Upper lobe of left lung (tissue), 6 donors: Measurements from ENCODE around the gene FAM53A. TPM values are rescaled to one million over a fixed set of nuclear protein-coding genes. Genes with fewer than 3 reads are reported as not detected.
A peak's percentile ranks its signal among the peaks of the same experiment; 100 is the strongest.

Source experiments
- ATAC-seq, 2 donors: fragments of 200-7000 bp; cut with Tn5 transposase; one replicate each; pipeline ENCODE4 v1.9.1; 2022; ENCODE audit warnings: mild to moderate bottlenecking in 2 of 2, moderate library complexity in 2 of 2; ENCODE audit not compliant: low FRiP score in 2 of 2
- DNase-seq, 2 donors: peaks; one replicate each; pipeline ENCODE4 v3.0.0-alpha.2; 2019 to 2020
- H3K27ac ChIP-seq, 4 donors: fragments of 200-600 bp; sonication (generic); one replicate each; pipeline ENCODE4 v1.5.1; 2016 to 2019
- H3K27me3 ChIP-seq, 4 donors: fragments of 200-600 bp; sonication (generic); one replicate each; pipeline ENCODE4 v1.5.1; 2017 to 2019
- H3K36me3 ChIP-seq, 4 donors: fragments of 200-600 bp; sonication (generic); one replicate each; pipeline ENCODE4 v1.5.1; 2016 to 2019
- H3K4me1 ChIP-seq, 4 donors: fragments of 200-600 bp; sonication (generic); one replicate each; pipeline ENCODE4 v1.5.1; 2018 to 2019
- H3K4me3 ChIP-seq, 4 donors: fragments of 200-600 bp; sonication (generic); one replicate each; pipeline ENCODE4 v1.5.1; 2017 to 2019; ENCODE audit warnings: mild to moderate bottlenecking in 2 of 4, moderate library complexity in 1 of 4
- H3K9me3 ChIP-seq, 4 donors: fragments of 200-600 bp; sonication (generic); one replicate each; pipeline ENCODE4 v1.5.1; 2018 to 2019
- EP300 ChIP-seq, 4 donors: sonication (generic); formaldehyde crosslinking; IDR thresholded peaks; one replicate each; pipeline ENCODE4 v1.5.1; 2017; ENCODE audit warnings: antibody characterized with exemption in 4 of 4, control low read depth in 2 of 4
- POLR2A ChIP-seq, 4 donors: fragments of 450-650 bp; IDR thresholded peaks; one replicate each; pipeline ENCODE4 v1.5.1; 2016 to 2017; ENCODE audit warnings: antibody characterized with exemption in 4 of 4, mild to moderate bottlenecking in 2 of 4
- POLR2AphosphoS5 ChIP-seq, 2 donors: sonication (generic); formaldehyde crosslinking; IDR thresholded peaks; one replicate each; pipeline ENCODE4 v1.5.1; 2017; ENCODE audit warnings: antibody characterized with exemption in 2 of 2
- WGBS, 2 donors: methylation state at CpG; one replicate each; pipeline ENCODE4 v1.1.5; 2017 to 2018; 5-methylcytosine and 5-hydroxymethylcytosine counted together
- total RNA-seq, 6 donors: library from RNA; depleted of rRNA in 4 of 6; stranded (reverse); fragments of >200 nt in 4 of 6; gene quantifications; one replicate each; pipeline versions ENCODE4 v1.1.0 to v1.2.1, GENCODE V29; 2016 to 2021
- TF ChIP-seq, protein P1 (sequence below), 6 experiments: fragments of 450-650 bp in 4 of 6; fragments of 200-600 bp in 2 of 6; sonication (generic) in 2 of 6; IDR thresholded peaks; one replicate each; pipeline ENCODE4 v1.5.1; 2016 to 2019; ENCODE audit warnings: antibody characterized with exemption in 6 of 6
- donor health status: DM: no; HTN: no; CAD: no; lungs with moderate emphysema.
- donor health status: DM: no; HTN: yes; CAD: no; lungs with severe emphysema.

Gene FAM53A, protein sequence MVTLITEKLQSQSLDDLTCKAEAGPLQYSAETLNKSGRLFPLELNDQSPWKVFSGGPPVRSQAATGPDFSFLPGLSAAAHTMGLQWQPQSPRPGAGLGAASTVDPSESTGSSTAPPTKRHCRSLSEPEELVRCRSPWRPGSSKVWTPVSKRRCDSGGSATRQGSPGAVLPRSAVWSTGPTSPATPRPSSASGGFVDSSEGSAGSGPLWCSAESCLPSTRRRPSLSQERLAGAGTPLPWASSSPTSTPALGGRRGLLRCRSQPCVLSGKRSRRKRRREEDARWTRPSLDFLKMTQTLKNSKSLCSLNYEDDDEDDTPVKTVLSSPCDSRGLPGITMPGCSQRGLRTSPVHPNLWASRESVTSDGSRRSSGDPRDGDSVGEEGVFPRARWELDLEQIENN
- 10 to 100 TPM in 1 of 6 donors, 1 to 10 TPM in 4, under 1 TPM in 1; 0.59 to 17.8 (median 2.5) TPM for total RNA-seq

DNA sequence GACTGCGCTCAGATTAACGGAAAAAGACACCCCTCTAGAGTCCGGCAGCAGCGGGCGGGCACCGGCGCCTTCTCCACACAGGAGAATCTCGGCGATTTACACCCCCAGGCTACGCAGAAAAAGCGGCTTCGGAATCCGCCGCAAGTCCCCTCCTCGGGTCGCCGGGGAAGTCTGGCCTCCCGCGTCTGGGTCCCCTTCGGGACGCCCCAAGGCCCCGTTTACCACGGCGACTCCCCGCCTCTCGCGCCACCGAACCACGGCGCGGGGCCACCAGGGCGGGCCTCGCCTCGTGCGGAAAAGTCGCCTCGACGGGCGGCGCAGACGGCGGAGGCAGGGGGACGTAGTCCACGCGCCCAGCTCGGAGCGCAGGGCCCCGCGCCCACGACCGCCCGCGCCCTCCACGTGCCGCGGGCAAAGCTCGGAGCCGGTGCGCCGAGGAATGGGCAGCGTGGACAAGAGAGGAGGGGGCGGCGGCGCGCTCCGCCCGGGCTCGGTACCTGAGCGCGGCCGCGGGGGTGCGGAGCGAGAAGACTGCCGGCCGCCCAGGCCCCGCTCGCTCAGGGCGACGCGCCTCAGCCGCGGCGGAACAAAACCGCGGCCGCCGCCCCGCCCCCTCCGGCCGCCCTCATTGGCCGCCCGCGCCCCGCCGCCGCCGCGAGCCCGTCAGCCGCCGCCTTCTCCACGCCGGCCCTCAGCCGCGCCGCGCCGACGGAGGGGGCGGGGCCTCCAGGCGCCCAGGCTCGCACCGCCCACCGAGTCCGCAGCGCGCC, at the start of gene FAM53A:
TSS of gene FAM53A (minus strand) at position 578 of the 770 bp plus-strand sequence. CDS start 15,572 bp downstream, outside the sequence.
- peak; percentile 95 to 97 for ATAC-seq
- 0 to 8% methylated on average over 7 of the region's 118 CpGs for WGBS, 2 donors
- H3K36me3 ChIP-seq: no peaks in the 10 kb centered on the region
- H3K27me3 ChIP-seq: no peaks in the 10 kb centered on the region
- peak in 1 of 2 donors; percentile 95 for DNase-seq
- H3K27ac ChIP-seq: peak within 1 kb of the TSS; percentile 68 to 80 (median 76)
- H3K9me3 ChIP-seq: no peaks in the 10 kb centered on the region
- TF ChIP-seq POLR2AphosphoS5 (IDR thresholded peaks at IDR 0.05) (no peak), EP300 (IDR thresholded peaks at IDR 0.05) (no peak), POLR2A (IDR thresholded peaks at IDR 0.05) (peak in 1 of 4 donors; percentile 52)
- TF ChIP-seq, protein P1, sequence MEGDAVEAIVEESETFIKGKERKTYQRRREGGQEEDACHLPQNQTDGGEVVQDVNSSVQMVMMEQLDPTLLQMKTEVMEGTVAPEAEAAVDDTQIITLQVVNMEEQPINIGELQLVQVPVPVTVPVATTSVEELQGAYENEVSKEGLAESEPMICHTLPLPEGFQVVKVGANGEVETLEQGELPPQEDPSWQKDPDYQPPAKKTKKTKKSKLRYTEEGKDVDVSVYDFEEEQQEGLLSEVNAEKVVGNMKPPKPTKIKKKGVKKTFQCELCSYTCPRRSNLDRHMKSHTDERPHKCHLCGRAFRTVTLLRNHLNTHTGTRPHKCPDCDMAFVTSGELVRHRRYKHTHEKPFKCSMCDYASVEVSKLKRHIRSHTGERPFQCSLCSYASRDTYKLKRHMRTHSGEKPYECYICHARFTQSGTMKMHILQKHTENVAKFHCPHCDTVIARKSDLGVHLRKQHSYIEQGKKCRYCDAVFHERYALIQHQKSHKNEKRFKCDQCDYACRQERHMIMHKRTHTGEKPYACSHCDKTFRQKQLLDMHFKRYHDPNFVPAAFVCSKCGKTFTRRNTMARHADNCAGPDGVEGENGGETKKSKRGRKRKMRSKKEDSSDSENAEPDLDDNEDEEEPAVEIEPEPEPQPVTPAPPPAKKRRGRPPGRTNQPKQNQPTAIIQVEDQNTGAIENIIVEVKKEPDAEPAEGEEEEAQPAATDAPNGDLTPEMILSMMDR (IDR thresholded peaks at IDR 0.05): peak in 4 of 6 experiments; percentile 25 to 51 (median 36)
- peaks cover 4 to 24% (median 11%) of the 10 kb centered on the region in 4 donors for H3K4me1 ChIP-seq
- peak within 1 kb of the TSS; percentile 57 to 86 (median 78) for H3K4me3 ChIP-seq

DNA sequence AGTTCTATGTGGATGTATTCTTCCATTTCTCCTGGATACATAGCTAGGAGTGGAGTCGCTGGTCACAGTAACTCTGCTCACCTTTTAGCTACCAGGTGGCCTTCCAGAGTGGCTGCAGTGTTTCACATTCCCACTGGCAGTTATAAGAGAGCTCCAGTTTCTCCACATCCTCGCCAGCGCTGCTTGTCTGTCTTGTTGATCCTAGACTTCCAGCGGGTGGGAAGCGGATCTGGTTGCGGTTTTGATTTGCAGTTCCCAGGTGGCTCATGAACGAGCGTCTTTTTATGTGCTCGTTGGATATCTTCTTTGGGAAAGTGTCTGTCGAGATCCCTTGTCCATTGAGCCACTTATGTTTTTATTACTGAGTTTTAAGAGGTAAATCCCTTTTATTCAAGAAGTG, 48.8 kb upstream of the FAM53A start:
- no peak for ATAC-seq
- no peaks in the 10 kb centered on the region for H3K27me3 ChIP-seq
- TF ChIP-seq POLR2A (IDR thresholded peaks at IDR 0.05) (no peak), POLR2AphosphoS5 (IDR thresholded peaks at IDR 0.05) (no peak), EP300 (IDR thresholded peaks at IDR 0.05) (no peak)
- TF ChIP-seq, protein P1 (IDR thresholded peaks at IDR 0.05): no peak
- H3K4me3 ChIP-seq: no peak overlapping the region
- H3K27ac ChIP-seq: no peak overlapping the region
- H3K36me3 ChIP-seq: peaks cover 3 to 68% (median 48%) of the 10 kb centered on the region in 4 donors
- DNase-seq: no peak
- peaks cover 14 to 27% (median 20%) of the 10 kb centered on the region in 4 donors for H3K4me1 ChIP-seq
- peaks cover 1 to 4% (median 2%) of the 10 kb centered on the region in 4 donors for H3K9me3 ChIP-seq
- WGBS, 2 donors: 89 to 93% methylated on average over 10 of the region's 10 CpGs

DNA sequence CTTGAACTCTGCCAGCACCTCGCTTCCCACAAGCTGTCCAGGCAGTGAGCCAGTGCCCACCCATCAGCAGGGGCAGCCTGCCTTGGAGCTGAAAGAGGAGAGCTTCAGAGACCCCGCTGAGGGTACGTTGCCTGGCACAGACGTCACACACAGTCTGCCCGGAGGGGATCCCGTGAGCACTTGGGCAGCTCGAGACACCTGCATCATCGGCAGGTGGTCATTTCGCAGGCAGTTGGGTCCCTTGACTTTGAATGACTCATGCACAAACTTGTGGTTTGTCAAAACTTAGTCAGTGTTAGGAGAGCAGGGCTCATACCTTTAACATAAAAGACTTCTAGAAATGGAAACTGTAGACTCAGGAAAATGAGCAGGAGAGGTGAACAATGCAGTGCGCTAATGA, 47.1 kb upstream of the FAM53A start:
- TF ChIP-seq EP300 (IDR thresholded peaks at IDR 0.05): no peak
- TF ChIP-seq POLR2AphosphoS5 (IDR thresholded peaks at IDR 0.05): no peak
- no peak for TF ChIP-seq POLR2A (IDR thresholded peaks at IDR 0.05)
- TF ChIP-seq, protein P1 (IDR thresholded peaks at IDR 0.05): no peak
- WGBS, 2 donors: 90 to 98% methylated on average over 5 to 10 of the region's 10 CpGs
- Histone ChIP-seq H3K36me3 (peaks cover 0 to 54% (median 34%) of the 10 kb centered on the region in 4 donors), H3K4me3 (no peak overlapping the region), H3K4me1 (peaks cover 28 to 42% (median 35%) of the 10 kb centered on the region in 4 donors), H3K27ac (no peak overlapping the region), H3K27me3 (no peaks in the 10 kb centered on the region), H3K9me3 (no peaks in the 10 kb centered on the region)
- ATAC-seq (no peak), DNase-seq (peak in 1 of 2 donors; percentile 41)

DNA sequence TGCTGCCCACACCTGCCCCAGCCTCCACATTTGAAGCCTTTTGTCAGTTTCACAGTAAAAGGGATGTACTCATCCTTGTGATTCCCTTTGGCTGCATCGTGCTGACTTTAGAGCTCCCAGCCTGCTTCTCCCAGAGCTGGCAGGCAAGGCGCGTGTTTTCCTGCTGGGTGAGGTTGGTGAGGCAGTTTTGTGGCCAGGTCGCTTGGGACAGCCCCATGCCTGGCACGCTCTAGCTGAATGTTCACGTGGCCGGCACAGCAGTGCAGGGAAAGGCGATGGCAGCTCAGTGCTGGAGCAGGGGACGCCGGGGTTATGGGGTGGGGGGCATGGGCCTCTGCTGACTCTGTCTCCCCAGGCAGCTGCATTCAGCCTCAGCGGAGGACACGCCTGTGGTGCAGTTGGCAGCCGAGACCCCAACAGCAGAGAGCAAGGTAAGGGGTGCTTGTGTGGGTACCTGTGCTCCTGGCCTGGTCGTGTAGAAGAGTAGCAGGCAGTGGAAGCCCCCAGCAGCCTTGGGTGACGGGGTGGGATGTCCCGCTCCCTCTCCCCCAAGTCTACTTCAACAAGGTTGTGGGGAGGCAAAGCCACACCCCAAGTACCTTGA, 46.5 kb upstream of the FAM53A start:
- Histone ChIP-seq H3K4me3 (no peak overlapping the region), H3K27ac (no peak overlapping the region), H3K27me3 (no peaks in the 10 kb centered on the region), H3K36me3 (peaks cover 0 to 50% (median 30%) of the 10 kb centered on the region in 4 donors), H3K9me3 (no peaks in the 10 kb centered on the region), H3K4me1 (peaks cover 30 to 48% (median 38%) of the 10 kb centered on the region in 4 donors)
- DNase-seq (no peak), ATAC-seq (no peak)
- TF ChIP-seq EP300 (IDR thresholded peaks at IDR 0.05): no peak
- 96 to 98% methylated on average over 10 to 16 of the region's 16 CpGs for WGBS, 2 donors
